NCI-H1694 treated with DMSO at 0.1 percent for 48 hours (cell line): ENCODE results near the gene ASIC4.
A peak's percentile ranks its signal among the peaks of the same experiment; 100 is the strongest.

Experiments
- DNase-seq: peaks from one replicate; lab custom pipeline; 2025; lab: John Stamatoyannopoulos, UW

ASIC4 gene

GRCh38 chr2:219515874-219516629 lies 1.8 kb downstream of the ASIC4 start:
- DNase-seq = no peak

DNA sequence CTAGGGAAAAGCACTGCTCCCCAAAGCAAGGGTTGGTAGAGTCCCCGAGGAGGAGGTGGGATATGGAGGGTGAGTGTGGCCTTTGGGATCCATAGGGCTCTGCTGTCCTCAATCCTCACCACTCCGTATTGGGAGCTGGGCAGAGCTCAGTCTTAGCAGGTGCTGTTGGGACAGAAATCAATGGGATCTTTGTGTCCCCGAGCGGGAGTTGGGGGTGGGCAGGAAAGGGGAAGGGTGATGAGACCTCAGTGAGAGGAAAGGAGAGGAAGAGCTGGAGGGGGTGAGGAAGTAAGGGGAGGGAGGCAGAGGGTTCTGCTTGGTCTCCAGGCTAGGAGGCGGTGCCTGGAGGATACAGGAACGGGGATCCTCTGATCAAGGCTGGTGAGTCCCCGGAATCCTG lies 2.6 kb downstream of the ASIC4 start:
- DNase-seq = no peak

- no peak for DNase-seq
These were observed 3.9 kb downstream of the ASIC4 start for GRCh38 chr2:219517954-219518778.

DNA sequence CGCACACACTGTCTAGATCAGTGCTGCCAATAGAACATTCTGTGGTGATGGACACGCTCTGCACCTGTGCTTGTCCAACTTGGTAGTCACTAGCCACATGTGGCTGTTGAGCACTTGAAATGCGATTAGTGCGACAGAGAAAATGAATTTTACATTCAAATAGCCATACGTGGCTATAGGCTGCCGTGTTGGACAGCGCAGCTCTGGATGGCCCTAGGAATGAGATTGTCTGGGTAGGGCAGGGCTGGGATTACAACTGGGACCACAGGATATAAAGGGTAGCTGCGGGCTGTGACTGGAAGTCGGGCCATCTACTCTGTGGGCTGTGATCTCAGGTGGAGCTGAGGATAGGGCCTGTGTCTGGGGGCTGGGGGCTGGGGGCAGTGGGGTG lies 5.2 kb downstream of the ASIC4 start:
- no peak for DNase-seq

- DNase-seq = no peak
These were observed 5.8 kb downstream of the ASIC4 start for GRCh38 chr2:219520079-219520478.

DNA sequence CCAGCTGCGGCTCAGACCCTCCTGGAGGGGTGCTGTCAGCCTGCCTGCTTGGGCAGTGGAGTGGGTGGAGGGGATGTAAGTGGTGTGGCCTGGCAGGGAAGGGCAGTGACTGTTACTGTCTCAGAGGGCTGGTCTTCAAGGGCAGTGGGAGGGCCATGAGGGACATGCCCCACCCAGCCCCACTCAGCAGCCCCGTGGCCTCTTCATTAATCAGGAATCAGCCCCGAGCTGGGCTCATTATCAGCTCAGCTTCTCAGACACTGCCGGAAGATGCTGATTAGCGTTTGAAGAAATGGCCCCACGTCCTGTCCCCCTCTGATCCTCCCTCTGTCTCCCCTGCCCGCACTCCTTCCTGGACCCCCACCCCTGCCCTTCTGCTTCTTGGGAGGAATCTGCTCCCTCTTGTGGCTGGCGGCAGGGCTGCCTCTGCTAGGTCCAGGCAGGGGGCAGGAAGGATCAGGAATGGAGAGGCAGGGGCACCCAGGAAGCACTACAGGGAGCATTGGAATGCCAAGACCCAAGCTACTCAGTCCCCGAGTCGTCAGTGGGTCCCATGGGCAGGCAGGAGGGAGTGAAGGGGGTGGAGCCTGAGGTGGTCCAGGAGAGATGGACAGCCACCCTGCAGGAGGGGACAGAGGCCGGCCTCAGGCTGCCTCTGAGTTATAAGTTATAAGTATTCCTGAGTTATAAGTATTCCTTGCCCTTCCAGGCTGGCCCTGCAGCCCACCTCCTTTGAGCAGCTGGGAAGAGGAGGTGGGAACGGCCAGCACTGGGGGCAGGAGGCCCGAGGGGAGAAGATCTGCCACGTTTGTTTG lies 7.0 kb downstream of the ASIC4 start:
- peak; percentile 54 for DNase-seq

GRCh38 chr2:219522111-219523030 lies 8.1 kb downstream of the ASIC4 start:
- no peak for DNase-seq

- DNase-seq = no peak
These were observed 8.9 kb downstream of the ASIC4 start for GRCh38 chr2:219523031-219523671.

GRCh38 chr2:219524817-219525216 lies 10.5 kb downstream of the ASIC4 start:
- no peak for DNase-seq

GRCh38 chr2:219525533-219526232 lies 11.4 kb downstream of the ASIC4 start:
- DNase-seq = no peak

- DNase-seq = no peak
These were observed 12.2 kb downstream of the ASIC4 start for GRCh38 chr2:219526320-219527075.

GRCh38 chr2:219527076-219527394 lies 12.8 kb downstream of the ASIC4 start:
- no peak for DNase-seq

- no peak for DNase-seq
These were observed 13.2 kb downstream of the ASIC4 start for GRCh38 chr2:219527472-219527871.

GRCh38 chr2:219530048-219530963 lies 16.0 kb downstream of the ASIC4 start:
- DNase-seq = peak; percentile 82

- no peak for DNase-seq
These were observed 17.5 kb downstream of the ASIC4 start for GRCh38 chr2:219531639-219532377.

DNA sequence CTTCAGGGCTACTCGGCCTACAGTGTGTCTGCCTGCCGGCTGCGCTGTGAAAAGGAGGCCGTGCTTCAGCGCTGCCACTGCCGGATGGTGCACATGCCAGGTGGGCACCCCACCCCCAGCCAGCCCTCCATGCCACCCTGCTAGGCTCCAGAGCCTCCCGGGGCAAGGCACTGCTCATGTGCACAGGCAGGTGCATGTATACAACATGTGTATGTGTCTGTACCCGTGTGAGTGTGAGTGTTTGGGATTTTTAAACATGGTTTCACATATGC lies 18.0 kb downstream of the ASIC4 start:
- no peak for DNase-seq

DNA sequence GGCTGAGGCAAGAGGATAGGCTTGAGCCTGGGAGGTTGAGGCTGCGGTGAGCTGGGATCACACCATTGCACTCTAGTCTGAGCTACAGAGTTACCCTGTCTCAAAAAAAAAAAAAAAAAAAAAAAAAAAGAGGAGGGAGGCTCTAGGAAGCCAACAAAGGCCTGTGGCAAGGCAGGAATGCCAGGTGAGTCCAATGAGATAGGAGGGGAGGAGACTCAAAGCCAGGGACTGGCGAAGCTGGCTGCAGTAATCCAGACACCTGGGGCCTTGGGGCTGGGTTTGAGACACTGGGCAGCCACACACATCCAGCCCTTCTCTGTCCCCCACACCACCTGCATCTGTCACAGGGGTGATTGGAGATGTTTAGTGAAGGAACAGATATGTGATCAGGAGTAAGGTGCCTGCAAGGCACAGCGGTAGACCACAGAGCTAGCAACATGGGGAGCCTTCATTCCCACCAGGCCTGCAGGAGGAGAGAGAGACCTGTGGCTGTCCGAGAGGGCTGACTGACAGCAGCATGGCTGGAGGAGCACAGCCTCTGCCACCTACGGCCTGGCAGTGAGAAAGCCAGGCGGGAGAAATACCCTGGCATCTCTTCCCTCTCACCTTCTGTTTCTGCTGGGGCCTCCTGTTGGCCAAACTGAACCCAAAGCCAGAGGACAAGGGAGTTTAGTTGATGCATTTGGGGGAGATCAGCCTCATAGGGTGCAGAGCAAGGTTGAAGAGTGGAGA lies 19.8 kb downstream of the ASIC4 start:
- DNase-seq = no peak
